A549 (cell line): Measurements from ENCODE around the gene ZMYND10. TPM values are rescaled to one million over a fixed set of nuclear protein-coding genes. Genes with fewer than 3 reads are reported as not detected.

Experiments
- ATAC-seq, 2 experiments: fragments of 200-7000 bp in 1 of 2; fragments of >200 bp in 1 of 2; cut with Nextera tagmentation in 1 of 2; cut with Tn5 transposase in 1 of 2; 3 replicates each; pipeline versions ENCODE4 v1.8.0 to v1.9.1; 2018 to 2020; ENCODE audit warnings: mild to moderate bottlenecking in 1 of 2, moderate library complexity in 1 of 2
- CTCF ChIA-PET: fragments of 300-600 bp; sonication (Branson Sonifier 250); formaldehyde crosslinking; extraction: SDS; loops from one replicate; lab custom pipeline; 2021; ENCODE audit warnings: antibody characterized with exemption, inconsistent platforms; lab: Yijun Ruan, JAX
- POLR2A ChIA-PET: fragments of 350-600 bp; formaldehyde crosslinking; extraction: SDS; loops from one replicate; lab custom pipeline; 2021; ENCODE audit warnings: antibody characterized with exemption, inconsistent platforms; lab: Yijun Ruan, JAX
- DNase-seq, 2 experiments: peaks; one replicate each; pipeline versions ENCODE4 v3.0.0 to v3.0.0-alpha.2; 2011 to 2016; ENCODE audit warnings: low read depth in 1 of 2, low spot score in 1 of 2
- FAIRE-seq: peaks from 2 replicates; lab custom pipeline; 2011; peaks lifted over from hg19 to GRCh38; lab: Jason Lieb, UNC
- H3K27ac ChIP-seq, 2 experiments: fragments of >200 bp; sonication (Bioruptor Twin); formaldehyde crosslinking; 3 replicates each; pipeline ENCODE4 v1.5.1; 2016 to 2017
- H3K4me1 ChIP-seq: fragments of >200 bp; sonication (Bioruptor Twin); formaldehyde crosslinking; 3 replicates; pipeline ENCODE4 v1.6.1; 2016
- H3K4me2 ChIP-seq: fragments of >200 bp; sonication (Bioruptor Twin); formaldehyde crosslinking; 3 replicates; pipeline ENCODE4 v1.6.1; 2016
- H3K4me3 ChIP-seq: fragments of >200 bp; sonication (Bioruptor Twin); formaldehyde crosslinking; 3 replicates; pipeline ENCODE4 v1.5.1; 2016
- H3K9me3 ChIP-seq: fragments of >200 bp; sonication (Bioruptor Twin); formaldehyde crosslinking; 3 replicates; pipeline ENCODE4 v1.6.1; 2016
- BHLHE40 ChIP-seq: IDR thresholded peaks from 2 replicates; pipeline ENCODE4 v1.6.1; 2012; ENCODE audit warnings: low read depth, low read length, inconsistent platforms
- EP300 ChIP-seq, 2 experiments: fragments of >200 bp; sonication (Bioruptor Twin); formaldehyde crosslinking; IDR thresholded peaks; 2 replicates in 1 of 2; 3 replicates in 1 of 2; pipeline ENCODE4 v1.6.1; 2016 to 2017
- FOXS1 ChIP-seq: fragments of 250-450 bp; sonication (Bioruptor Pico); IDR thresholded peaks from 2 replicates; pipeline ENCODE4 v1.5.0; 2020; ENCODE audit warnings: mild to moderate bottlenecking, moderate library complexity
- GATA3 ChIP-seq: IDR thresholded peaks from 2 replicates; pipeline ENCODE4 v1.6.1; 2012; ENCODE audit warnings: borderline replicate concordance
- JUN ChIP-seq, 2 experiments: fragments of >200 bp; sonication (Bioruptor Twin); formaldehyde crosslinking; IDR thresholded peaks; 2 replicates in 1 of 2; 3 replicates in 1 of 2; pipeline ENCODE4 v1.6.1; 2016 to 2017
- NPAS2 ChIP-seq: fragments of 250-450 bp; sonication (Bioruptor Pico); IDR thresholded peaks from 2 replicates; pipeline ENCODE4 v1.8.0; 2022; ENCODE audit warnings: mild to moderate bottlenecking, moderate library complexity, borderline replicate concordance
- PHF8 ChIP-seq: fragments of 200-600 bp; sonication (generic); IDR thresholded peaks from 2 replicates; pipeline ENCODE4 v1.6.1; 2016; ENCODE audit warnings: low read depth, mild to moderate bottlenecking, antibody characterized with exemption, moderate library complexity, borderline replicate concordance
- POLR2A ChIP-seq: IDR thresholded peaks from 2 replicates; pipeline ENCODE4 v1.6.1; 2012; ENCODE audit warnings: mild to moderate bottlenecking, low read length
- POLR2AphosphoS2 ChIP-seq: conservative IDR thresholded peaks from 2 replicates; pipeline ENCODE4 v1.6.1; 2012; ENCODE audit warnings: low read length, improper control_type of control experiment, inconsistent platforms
- WGBS: methylation state at CpG from one replicate; pipeline ENCODE4 v1.1.6; 2017; ENCODE audit errors: missing lambda C conversion rate; 5-methylcytosine and 5-hydroxymethylcytosine counted together
- polyA plus RNA-seq, 4 experiments: library from polyadenylated mRNA; depleted of rRNA in 3 of 4; stranded (reverse); fragments of >200 nt; fragmentation: RNase III in 1 of 4; extraction: RNeasy Plus Mini Kit Qiagen cat#74134 plus additional on column Dnase treatment in 1 of 4; gene quantifications; 2 replicates in 3 of 4; 3 replicates in 1 of 4; pipeline ENCODE4 v1.2.3, GENCODE V29; 2011 to 2017
- TF ChIP-seq, protein P1 (sequence below): IDR thresholded peaks from 2 replicates; pipeline ENCODE4 v1.6.1; 2012
- TF ChIP-seq, protein P2 (sequence below): fragments of 450-650 bp; IDR thresholded peaks from 2 replicates; pipeline ENCODE4 v1.6.1; 2014; ENCODE audit warnings: antibody characterized with exemption
- TF ChIP-seq, protein P3 (sequence below): fragments of 150-350 bp; IDR thresholded peaks from 2 replicates; pipeline ENCODE4 v1.6.1; 2014; ENCODE audit warnings: low read depth, mild to moderate bottlenecking, low read length
- TF ChIP-seq, protein P4 (sequence below): fragments of 200-600 bp; sonication (generic); IDR thresholded peaks from 2 replicates; pipeline ENCODE4 v1.6.1; 2016; ENCODE audit warnings: antibody characterized with exemption, mild to moderate bottlenecking, moderate library complexity
- TF ChIP-seq, protein P5 (sequence below): IDR thresholded peaks from 2 replicates; pipeline ENCODE4 v1.6.1; 2012; ENCODE audit warnings: low read depth, borderline replicate concordance

Gene ZMYND10
- polyA plus RNA-seq, 2 of the 4 experiments (the other 2 are of a cell fraction), result 0.43 to 0.77 TPM

DNA sequence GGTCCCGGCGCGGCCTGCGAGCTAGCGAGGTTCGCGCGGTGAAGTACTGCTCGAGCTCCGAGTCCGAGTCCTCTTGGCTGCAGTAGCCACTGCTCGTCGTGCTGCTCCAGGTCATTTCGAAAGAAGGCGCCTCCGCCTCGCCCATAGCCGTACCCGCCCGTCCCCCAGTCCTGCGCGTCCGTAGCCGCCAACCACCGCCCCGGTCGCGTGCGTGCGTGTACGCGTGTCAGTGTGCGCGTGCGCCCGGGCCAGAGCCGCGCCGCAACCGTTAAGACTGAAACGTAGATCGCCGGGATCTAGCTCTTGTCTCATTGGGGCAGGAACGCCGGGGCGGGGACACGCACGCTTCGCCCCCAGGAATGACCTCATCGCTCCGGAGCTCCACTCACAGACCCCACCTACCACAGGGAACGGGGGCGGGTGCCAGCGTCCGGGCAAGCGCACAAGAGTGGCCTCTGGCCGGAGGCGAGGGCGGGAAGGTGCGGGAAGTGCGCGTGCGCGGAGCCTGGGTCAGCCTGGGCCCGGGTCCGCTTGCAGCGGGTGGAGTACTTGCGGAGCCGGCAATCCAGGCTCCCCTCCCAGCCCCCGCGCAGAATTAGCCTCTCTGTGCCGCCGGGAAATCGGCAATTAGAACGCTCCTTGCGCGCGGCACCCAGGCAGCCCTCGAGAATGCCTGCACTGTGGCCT lies 8.2 kb downstream of the ZMYND10 start:
- ATAC-seq, result peak; percentile 91 to 93
- ChIA-PET CTCF (interaction anchor here (1.2 to 6.2 kb wide), 3 partner anchors 10 to 16 kb away, joined by 3 to 56 read pairs (median 15); partner anchors contain the start of gene HYAL2), POLR2A (interaction anchor here (0.9 to 2.0 kb wide), 12 partner anchors 9 to 274 kb away, joined by 3 to 27 read pairs (median 4); partner anchors contain the start of genes CISH, CYB561D2, HEMK1 and HYAL3)
- no peaks in the 10 kb centered on the region for H3K9me3 ChIP-seq
- peaks cover 29% of the 10 kb centered on the region for H3K4me1 ChIP-seq
- peak overlapping the region; percentile 92 to 98 for H3K27ac ChIP-seq
- peak overlapping the region; percentile 97 for H3K4me2 ChIP-seq
- no peak for FAIRE-seq
- no peak for TF ChIP-seq POLR2AphosphoS2
- TF ChIP-seq EP300 (IDR thresholded peaks at IDR 0.05), result no peak
- TF ChIP-seq, protein P1, sequence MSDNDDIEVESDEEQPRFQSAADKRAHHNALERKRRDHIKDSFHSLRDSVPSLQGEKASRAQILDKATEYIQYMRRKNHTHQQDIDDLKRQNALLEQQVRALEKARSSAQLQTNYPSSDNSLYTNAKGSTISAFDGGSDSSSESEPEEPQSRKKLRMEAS, result peak; percentile 84
- TF ChIP-seq POLR2A, result peak; percentile 67
- TF ChIP-seq, protein P2, sequence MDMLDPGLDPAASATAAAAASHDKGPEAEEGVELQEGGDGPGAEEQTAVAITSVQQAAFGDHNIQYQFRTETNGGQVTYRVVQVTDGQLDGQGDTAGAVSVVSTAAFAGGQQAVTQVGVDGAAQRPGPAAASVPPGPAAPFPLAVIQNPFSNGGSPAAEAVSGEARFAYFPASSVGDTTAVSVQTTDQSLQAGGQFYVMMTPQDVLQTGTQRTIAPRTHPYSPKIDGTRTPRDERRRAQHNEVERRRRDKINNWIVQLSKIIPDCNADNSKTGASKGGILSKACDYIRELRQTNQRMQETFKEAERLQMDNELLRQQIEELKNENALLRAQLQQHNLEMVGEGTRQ, result no peak
- TF ChIP-seq, protein P3, sequence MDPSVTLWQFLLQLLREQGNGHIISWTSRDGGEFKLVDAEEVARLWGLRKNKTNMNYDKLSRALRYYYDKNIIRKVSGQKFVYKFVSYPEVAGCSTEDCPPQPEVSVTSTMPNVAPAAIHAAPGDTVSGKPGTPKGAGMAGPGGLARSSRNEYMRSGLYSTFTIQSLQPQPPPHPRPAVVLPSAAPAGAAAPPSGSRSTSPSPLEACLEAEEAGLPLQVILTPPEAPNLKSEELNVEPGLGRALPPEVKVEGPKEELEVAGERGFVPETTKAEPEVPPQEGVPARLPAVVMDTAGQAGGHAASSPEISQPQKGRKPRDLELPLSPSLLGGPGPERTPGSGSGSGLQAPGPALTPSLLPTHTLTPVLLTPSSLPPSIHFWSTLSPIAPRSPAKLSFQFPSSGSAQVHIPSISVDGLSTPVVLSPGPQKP, result no peak
- 0 out of 5 replicates have a peak, but pooled peaks have one; percentile 25 to 48 for TF ChIP-seq JUN (IDR thresholded peaks at IDR 0.05)
- TF ChIP-seq GATA3, result peak; percentile 12; the same call in 1 of the 2 replicates
- TF ChIP-seq, protein P4, sequence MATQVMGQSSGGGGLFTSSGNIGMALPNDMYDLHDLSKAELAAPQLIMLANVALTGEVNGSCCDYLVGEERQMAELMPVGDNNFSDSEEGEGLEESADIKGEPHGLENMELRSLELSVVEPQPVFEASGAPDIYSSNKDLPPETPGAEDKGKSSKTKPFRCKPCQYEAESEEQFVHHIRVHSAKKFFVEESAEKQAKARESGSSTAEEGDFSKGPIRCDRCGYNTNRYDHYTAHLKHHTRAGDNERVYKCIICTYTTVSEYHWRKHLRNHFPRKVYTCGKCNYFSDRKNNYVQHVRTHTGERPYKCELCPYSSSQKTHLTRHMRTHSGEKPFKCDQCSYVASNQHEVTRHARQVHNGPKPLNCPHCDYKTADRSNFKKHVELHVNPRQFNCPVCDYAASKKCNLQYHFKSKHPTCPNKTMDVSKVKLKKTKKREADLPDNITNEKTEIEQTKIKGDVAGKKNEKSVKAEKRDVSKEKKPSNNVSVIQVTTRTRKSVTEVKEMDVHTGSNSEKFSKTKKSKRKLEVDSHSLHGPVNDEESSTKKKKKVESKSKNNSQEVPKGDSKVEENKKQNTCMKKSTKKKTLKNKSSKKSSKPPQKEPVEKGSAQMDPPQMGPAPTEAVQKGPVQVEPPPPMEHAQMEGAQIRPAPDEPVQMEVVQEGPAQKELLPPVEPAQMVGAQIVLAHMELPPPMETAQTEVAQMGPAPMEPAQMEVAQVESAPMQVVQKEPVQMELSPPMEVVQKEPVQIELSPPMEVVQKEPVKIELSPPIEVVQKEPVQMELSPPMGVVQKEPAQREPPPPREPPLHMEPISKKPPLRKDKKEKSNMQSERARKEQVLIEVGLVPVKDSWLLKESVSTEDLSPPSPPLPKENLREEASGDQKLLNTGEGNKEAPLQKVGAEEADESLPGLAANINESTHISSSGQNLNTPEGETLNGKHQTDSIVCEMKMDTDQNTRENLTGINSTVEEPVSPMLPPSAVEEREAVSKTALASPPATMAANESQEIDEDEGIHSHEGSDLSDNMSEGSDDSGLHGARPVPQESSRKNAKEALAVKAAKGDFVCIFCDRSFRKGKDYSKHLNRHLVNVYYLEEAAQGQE, result no peak
- TF ChIP-seq, protein P5, sequence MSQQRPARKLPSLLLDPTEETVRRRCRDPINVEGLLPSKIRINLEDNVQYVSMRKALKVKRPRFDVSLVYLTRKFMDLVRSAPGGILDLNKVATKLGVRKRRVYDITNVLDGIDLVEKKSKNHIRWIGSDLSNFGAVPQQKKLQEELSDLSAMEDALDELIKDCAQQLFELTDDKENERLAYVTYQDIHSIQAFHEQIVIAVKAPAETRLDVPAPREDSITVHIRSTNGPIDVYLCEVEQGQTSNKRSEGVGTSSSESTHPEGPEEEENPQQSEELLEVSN, result peak; percentile 91; the same call in 1 of the 2 replicates
- no peak for TF ChIP-seq NPAS2 (CRISPR knock-in tag)
- TF ChIP-seq BHLHE40, result peak; percentile 72
- TF ChIP-seq PHF8, result peak; percentile 65; the same call in 1 of the 2 replicates
- peak overlapping the region; percentile 72 for H3K4me3 ChIP-seq
- DNase-seq, result peak; percentile 97 to 98
- WGBS, result 0% methylated on average over 4 of the region's 79 CpGs

DNA sequence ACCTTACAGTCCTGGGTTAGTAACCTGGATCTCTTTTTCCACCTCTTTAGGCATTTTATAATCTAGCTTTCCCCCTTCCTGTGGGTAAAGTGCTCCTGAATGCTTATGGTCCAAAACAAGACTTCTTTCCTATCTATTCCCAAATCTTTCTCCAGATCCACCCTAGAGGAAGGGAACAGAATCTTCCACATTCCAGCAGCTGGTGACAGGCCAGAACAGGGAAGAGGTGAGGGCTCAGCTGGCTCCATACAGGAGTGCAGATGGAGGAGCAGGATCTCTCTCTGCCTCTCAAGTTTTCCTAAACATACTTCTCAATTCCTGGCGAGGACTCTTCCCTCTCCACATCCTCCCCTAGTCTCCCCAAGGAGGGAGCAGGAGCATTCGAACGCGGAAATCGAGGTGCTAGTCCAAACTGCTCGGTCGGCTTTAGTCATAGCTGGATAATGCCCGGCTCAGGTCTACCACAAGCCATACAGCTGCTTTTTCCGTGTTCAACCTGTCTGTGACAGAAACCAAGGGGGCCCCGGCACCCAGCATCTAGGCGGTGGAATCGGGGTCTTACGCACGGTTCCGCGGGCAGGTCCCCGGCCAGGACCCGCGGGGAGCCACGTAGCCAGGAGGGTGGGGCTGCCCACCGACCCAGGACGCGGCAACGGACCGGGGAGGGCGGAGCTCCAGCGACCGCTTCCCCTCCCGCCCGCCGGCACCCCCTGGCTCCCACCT lies 8.9 kb downstream of the ZMYND10 start:
- peak; percentile 27 to 76 for ATAC-seq
- 4% methylated on average over 8 of the region's 31 CpGs for WGBS

More for the DNA sequence above, 8.9 kb downstream of the ZMYND10 start:
- Histone ChIP-seq H3K4me1 (peaks cover 29% of the 10 kb centered on the region), H3K4me3 (peak overlapping the region; percentile 72), H3K27ac (peak overlapping the region; percentile 92 to 98), H3K4me2 (peak overlapping the region; percentile 97), H3K9me3 (no peaks in the 10 kb centered on the region)
- TF ChIP-seq FOXS1 (CRISPR knock-in tag), result no peak
- TF ChIP-seq, protein P4, result no peak
- 0 out of 5 replicates have a peak, but pooled peaks of 1 of the 2 experiments have one; percentile 4 for TF ChIP-seq JUN (IDR thresholded peaks at IDR 0.05)
- TF ChIP-seq, protein P1, result no peak
- TF ChIP-seq GATA3, result 0 out of 2 replicates have a peak, but pooled peaks have one; percentile 1
- TF ChIP-seq BHLHE40, result no peak
- ChIA-PET POLR2A (interaction anchor here (0.9 to 2.0 kb wide), 12 partner anchors 8 to 275 kb away, joined by 3 to 27 read pairs (median 4); partner anchors contain the start of genes CISH, CYB561D2, HEMK1 and HYAL3), CTCF (interaction anchor here (1.2 to 6.2 kb wide), 5 partner anchors 11 to 213 kb away, joined by 3 to 56 read pairs (median 4); partner anchors contain the start of gene HYAL2)
- DNase-seq, result peak in 1 of 2 experiments; percentile 32
- no peak for FAIRE-seq
